ENCODE data around the gene RTF1.
A peak's percentile ranks its signal among the peaks of the same experiment; 100 is the strongest.

DNA sequence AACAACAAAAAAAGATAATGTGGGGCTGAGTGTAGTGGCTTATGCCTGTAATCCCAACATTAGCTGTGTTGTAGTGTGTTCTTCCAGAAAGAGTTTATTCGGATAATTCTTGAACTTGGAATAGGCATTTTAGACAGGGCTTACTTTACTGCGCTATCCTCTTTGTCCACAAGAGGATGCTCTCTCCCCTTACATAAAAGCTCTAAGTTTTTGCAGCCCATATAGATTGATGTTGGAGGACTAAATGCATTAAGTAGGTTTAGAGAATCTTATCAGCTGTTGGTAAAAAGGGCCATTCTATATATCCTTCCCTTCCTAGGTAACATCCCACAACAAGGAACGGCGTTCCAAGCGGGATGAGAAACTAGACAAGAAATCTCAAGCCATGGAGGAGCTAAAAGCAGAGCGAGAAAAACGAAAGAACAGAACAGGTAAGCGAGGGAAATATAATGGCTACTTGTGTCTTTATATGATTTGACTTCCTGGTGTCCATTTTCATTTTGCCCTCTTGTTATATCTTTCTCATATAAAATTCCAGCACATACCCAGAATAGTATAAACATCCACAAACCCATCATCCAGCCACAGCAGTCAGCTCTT is 49.0 kb downstream of the RTF1 start:
- no peak for TF ChIP-seq EZH2 (IDR thresholded peaks at IDR 0.05; ENCODE audit: borderline replicate concordance, low read depth, low read length, poor library complexity, severe bottlenecking)
- TF ChIP-seq, protein P1, sequence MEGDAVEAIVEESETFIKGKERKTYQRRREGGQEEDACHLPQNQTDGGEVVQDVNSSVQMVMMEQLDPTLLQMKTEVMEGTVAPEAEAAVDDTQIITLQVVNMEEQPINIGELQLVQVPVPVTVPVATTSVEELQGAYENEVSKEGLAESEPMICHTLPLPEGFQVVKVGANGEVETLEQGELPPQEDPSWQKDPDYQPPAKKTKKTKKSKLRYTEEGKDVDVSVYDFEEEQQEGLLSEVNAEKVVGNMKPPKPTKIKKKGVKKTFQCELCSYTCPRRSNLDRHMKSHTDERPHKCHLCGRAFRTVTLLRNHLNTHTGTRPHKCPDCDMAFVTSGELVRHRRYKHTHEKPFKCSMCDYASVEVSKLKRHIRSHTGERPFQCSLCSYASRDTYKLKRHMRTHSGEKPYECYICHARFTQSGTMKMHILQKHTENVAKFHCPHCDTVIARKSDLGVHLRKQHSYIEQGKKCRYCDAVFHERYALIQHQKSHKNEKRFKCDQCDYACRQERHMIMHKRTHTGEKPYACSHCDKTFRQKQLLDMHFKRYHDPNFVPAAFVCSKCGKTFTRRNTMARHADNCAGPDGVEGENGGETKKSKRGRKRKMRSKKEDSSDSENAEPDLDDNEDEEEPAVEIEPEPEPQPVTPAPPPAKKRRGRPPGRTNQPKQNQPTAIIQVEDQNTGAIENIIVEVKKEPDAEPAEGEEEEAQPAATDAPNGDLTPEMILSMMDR (conservative IDR thresholded peaks at IDR 0.05; ENCODE audit: low read depth, low read length) = peak; percentile 94

All from A673 (cell line).